Endothelial cell of umbilical vein (primary cell): ENCODE data around the gene STARD5. TPM values are rescaled to one million over a fixed set of nuclear protein-coding genes. Genes with fewer than 3 reads are reported as not detected.

Experiments
- BruUV-seq: library from RNA; stranded (reverse); fragments of 400-500 nt; replicated peaks from 2 replicates; lab custom pipeline; 2021; lab: Mats Ljungman, UMichigan
- CTCF ChIA-PET: fragments of 300-600, 350-600 bp; sonication (Branson Sonifier 250); formaldehyde crosslinking; loops from one replicate; lab custom pipeline; 2021; ENCODE audit warnings: antibody characterized with exemption, inconsistent platforms; lab: Charles Lee
- POLR2A ChIA-PET: fragments of 300-600, 350-600 bp; sonication (Branson Sonifier 250); formaldehyde crosslinking; loops from one replicate; lab custom pipeline; 2021; ENCODE audit warnings: antibody characterized with exemption, inconsistent platforms; lab: Charles Lee
- DNase-seq: peaks from one replicate; pipeline ENCODE4 v3.0.0-alpha.2; 2011; ENCODE audit warnings: low read depth, low spot score
- FAIRE-seq: peaks from 2 replicates; lab custom pipeline; 2011; peaks lifted over from hg19 to GRCh38; lab: Jason Lieb, UNC
- H2AFZ ChIP-seq: 2 replicates; pipeline ENCODE4 v1.6.0; 2012; ENCODE audit warnings: low read depth, low read length, control low read depth, inconsistent platforms
- H3K27ac ChIP-seq: 2 replicates; pipeline ENCODE4 v1.5.1; 2011; ENCODE audit warnings: low read depth, mild to moderate bottlenecking, control low read depth, low read length, moderate library complexity; ENCODE audit not compliant: insufficient read depth
- H3K27me3 ChIP-seq, 2 experiments: 2 replicates each; pipeline versions ENCODE4 v1.6.0 to v1.6.1; 2011; ENCODE audit warnings: low read length in 2 of 2, mixed read lengths in 1 of 2; ENCODE audit not compliant: control insufficient read depth in 2 of 2, insufficient read depth in 2 of 2
- H3K36me3 ChIP-seq, 2 experiments: 2 replicates in 1 of 2; 3 replicates in 1 of 2; pipeline ENCODE4 v1.5.1; 2011; ENCODE audit warnings: low read length in 2 of 2, mild to moderate bottlenecking in 1 of 2, moderate library complexity in 1 of 2; ENCODE audit not compliant: control insufficient read depth in 2 of 2, insufficient read depth in 2 of 2; ENCODE audit errors: extremely low read depth in 1 of 2
- H3K4me1 ChIP-seq: 3 replicates; pipeline ENCODE4 v1.5.1; 2011; ENCODE audit warnings: mild to moderate bottlenecking, low read length; ENCODE audit not compliant: control insufficient read depth, insufficient read depth; ENCODE audit errors: extremely low read depth
- H3K4me2 ChIP-seq: 2 replicates; pipeline ENCODE4 v1.6.1; 2011; ENCODE audit warnings: low read length, control low read depth, mixed read lengths; ENCODE audit not compliant: insufficient read depth
- H3K4me3 ChIP-seq, 3 experiments: fragments of 200-600 bp in 1 of 3; sonication (generic), shearing (Covaris generic) in 1 of 3; replicated peaks in 1 of 3; 2 replicates each; pipeline ENCODE4 v1.5.1; 2011 to 2016; ENCODE audit warnings: control low read depth in 3 of 3, low read length in 3 of 3, mild to moderate bottlenecking in 2 of 3, inconsistent platforms in 1 of 3, low read depth in 1 of 3, moderate library complexity in 1 of 3; ENCODE audit not compliant: insufficient read depth in 1 of 3
- H3K79me2 ChIP-seq: 2 replicates; pipeline ENCODE4 v1.6.0; 2012; ENCODE audit warnings: low read length, inconsistent platforms; ENCODE audit not compliant: control insufficient read depth, insufficient read depth
- H3K9ac ChIP-seq: replicated peaks from 2 replicates; pipeline ENCODE3; 2011; ENCODE audit warnings: low read length, control low read depth; ENCODE audit not compliant: insufficient read depth; ENCODE audit errors: extremely low read depth
- H3K9me1 ChIP-seq: replicated peaks from 3 replicates; pipeline ENCODE4 v1.6.0; 2011; ENCODE audit warnings: mild to moderate bottlenecking, low read length; ENCODE audit not compliant: control insufficient read depth, insufficient read depth; ENCODE audit errors: extremely low read depth
- H3K9me3 ChIP-seq: replicated peaks from 2 replicates; pipeline ENCODE4 v1.5.1; 2012; ENCODE audit warnings: low read length, inconsistent platforms; ENCODE audit not compliant: control insufficient read depth, insufficient read depth
- H4K20me1 ChIP-seq: replicated peaks from 2 replicates; pipeline ENCODE3; 2011; ENCODE audit warnings: mild to moderate bottlenecking, low read length; ENCODE audit not compliant: control insufficient read depth, insufficient read depth; ENCODE audit errors: extremely low read depth
- CTCF ChIP-seq, 2 donors: IDR thresholded peaks; 1 replicate in 1 of 2; 2 replicates in 1 of 2; pipeline ENCODE4 v1.5.1; 2011; ENCODE audit warnings: low read length in 2 of 2, mild to moderate bottlenecking in 2 of 2, moderate library complexity in 2 of 2, control low read depth in 1 of 2, inconsistent platforms in 1 of 2, low read depth in 1 of 2; ENCODE audit not compliant: insufficient read depth in 1 of 2; ENCODE audit errors: extremely low read depth in 1 of 2
- EZH2 ChIP-seq: IDR thresholded peaks from 2 replicates; pipeline ENCODE4 v1.6.1; 2012; ENCODE audit warnings: borderline replicate concordance, low read depth, mild to moderate bottlenecking, moderate library complexity, low read length, inconsistent platforms; ENCODE audit not compliant: severe bottlenecking
- FOS ChIP-seq: IDR thresholded peaks from 2 replicates; pipeline ENCODE4 v1.6.1; 2011; ENCODE audit warnings: mild to moderate bottlenecking, low read length, moderate library complexity, borderline replicate concordance; ENCODE audit not compliant: insufficient read depth
- GATA2 ChIP-seq: IDR thresholded peaks from 2 replicates; pipeline ENCODE4 v1.7.0; 2011; ENCODE audit warnings: low read depth, mild to moderate bottlenecking, moderate library complexity, mixed read lengths, low read length; ENCODE audit not compliant: insufficient read length, insufficient read depth
- JUN ChIP-seq: IDR thresholded peaks from 2 replicates; pipeline ENCODE4 v1.6.1; 2011; ENCODE audit warnings: borderline replicate concordance, low read depth; ENCODE audit not compliant: insufficient read length, insufficient read depth
- MYC ChIP-seq: IDR thresholded peaks from one replicate; pipeline ENCODE4 v1.6.1; 2011; ENCODE audit warnings: mild to moderate bottlenecking, low read depth, low read length
- POLR2A ChIP-seq: IDR thresholded peaks from 2 replicates; pipeline ENCODE4 v1.6.1; 2012; ENCODE audit warnings: low read depth, mild to moderate bottlenecking, control low read depth, low read length
- POLR2AphosphoS5 ChIP-seq: IDR thresholded peaks from 2 replicates; pipeline ENCODE4 v1.6.1; 2012; ENCODE audit warnings: low read depth, mild to moderate bottlenecking, control low read depth, low read length, moderate library complexity; ENCODE audit not compliant: insufficient read depth
- dilution Hi-C: fragments of 300-500 bp; cut with MboI; formaldehyde crosslinking; loops from one replicate; pipeline ENCODE4 v1.15.0; 2019; ENCODE audit warnings: low sequenced_read_pairs; ENCODE audit not compliant: extremely low pct_ligation_motif_present
- intact Hi-C: fragments of 100-400 bp; cut with micrococcal nuclease; formaldehyde crosslinking; loops from one replicate; pipeline ENCODE4 v1.10.0; 2022
- polyA plus RNA-seq, 4 experiments: library from polyadenylated mRNA; depleted of rRNA in 3 of 4; stranded (reverse) in 3 of 4; unstranded in 1 of 4; fragments of >200 nt; gene quantifications; 2 replicates each; pipeline versions ENCODE4 v1.2.1 to v1.2.3, GENCODE V29; 2011 to 2012; ENCODE audit warnings: missing spikeins in 1 of 4
- total RNA-seq: library from RNA; stranded (reverse); gene quantifications from 2 replicates; pipeline ENCODE4 v1.2.3, GENCODE V29; 2021
- TF ChIP-seq, protein P1 (sequence below): IDR thresholded peaks from 2 replicates; pipeline ENCODE4 v1.6.1; 2011; ENCODE audit not compliant: insufficient read depth, insufficient read length

STARD5 gene
- total and polyA plus RNA-seq, 2 donors (not counting 3 experiments of a cell fraction or from before 2014, with no cell fraction given) = 2.2 to 3.0 TPM

GRCh38 chr15:81277851-81278250 lies 46.1 kb downstream of the STARD5 start:
- H3K79me2 ChIP-seq = no peaks in the 10 kb centered on the region
- no peak overlapping the region for H3K4me3 ChIP-seq
- no TSS peak for BruUV-seq
- H3K4me2 ChIP-seq = no peak overlapping the region
- no peak overlapping the region for H3K27ac ChIP-seq
- H3K9ac ChIP-seq = no peak overlapping the region
- intact Hi-C loops = loop anchor here (5.0 to 10.0 kb wide), 2 partner anchors 199 to 767 kb away; partner anchors contain the start of gene MEX3B
- FAIRE-seq (no peak), DNase-seq (no peak)
- H3K36me3 ChIP-seq = no peaks in the 10 kb centered on the region
- peaks cover 6 to 9% of the 10 kb centered on the region in 2 experiments for H3K27me3 ChIP-seq
- no peaks in the 10 kb centered on the region for H3K9me1 ChIP-seq
- no peak for TF ChIP-seq FOS
- no peak for TF ChIP-seq JUN
- TF ChIP-seq EZH2 = no peak
- no peak for TF ChIP-seq POLR2AphosphoS5
- no peak for TF ChIP-seq GATA2
- no peak for TF ChIP-seq CTCF (IDR thresholded peaks at IDR 0.05; ENCODE audit: extremely low read depth in 1 of 2, insufficient read depth in 1 of 2, low read depth in 1 of 2, low read length in 2 of 2)
- no peak for TF ChIP-seq POLR2A
- no peak for TF ChIP-seq MYC
- TF ChIP-seq, protein P1, sequence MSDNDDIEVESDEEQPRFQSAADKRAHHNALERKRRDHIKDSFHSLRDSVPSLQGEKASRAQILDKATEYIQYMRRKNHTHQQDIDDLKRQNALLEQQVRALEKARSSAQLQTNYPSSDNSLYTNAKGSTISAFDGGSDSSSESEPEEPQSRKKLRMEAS = no peak
- dilution Hi-C loops = no loop called here
- CTCF ChIA-PET = interaction anchor here (0.8 to 2.4 kb wide), 3 partner anchors 12 to 121 kb away, joined by 3 to 11 read pairs (median 3); no protein-coding TSS in a partner anchor
- no peaks in the 10 kb centered on the region for H3K4me1 ChIP-seq
- no peaks in the 10 kb centered on the region for H4K20me1 ChIP-seq
- no peaks in the 10 kb centered on the region for H3K9me3 ChIP-seq
- H2AFZ ChIP-seq = no peak overlapping the region
- POLR2A ChIA-PET = no interaction called here
